GM21423 (cell line): Measurements from ENCODE around the gene SLC30A7.
"Not testable (repeated sequence)": the region's sequence is repeated elsewhere in the genome, so short reads cannot be mapped to it uniquely, and the experiment has no call there.

Experiments used
- ATAC-seq: cut with Tn5 transposase; IDR thresholded peaks from one replicate; pipeline ENCODE4 v1.9.1; 2021; ENCODE audit warnings: mild to moderate bottlenecking, moderate library complexity; ENCODE audit not compliant: unreplicated experiment

The SLC30A7 gene

GRCh38 chr1:100889869-100890482 is 5.9 kb upstream of the SLC30A7 start:
- ATAC-seq, result not testable (repeated sequence)

- no peak for ATAC-seq
Measured at GRCh38 chr1:100891380-100891779, 4.5 kb upstream of the SLC30A7 start.

GRCh38 chr1:100892554-100892953 is 3.3 kb upstream of the SLC30A7 start:
- ATAC-seq, result no peak

- ATAC-seq, result no peak
Measured at GRCh38 chr1:100893718-100894117, 2.2 kb upstream of the SLC30A7 start.

GRCh38 chr1:100894603-100895539 is 1.0 kb upstream of the SLC30A7 start, which contains the start of gene EXTL2:
EXTL2 (minus strand) TSS chr1:100894842; CDS start chr1:100888757, 6,085 bp downstream.
- peak; percentile 40 for ATAC-seq

- peak; percentile 41 for ATAC-seq
Measured at GRCh38 chr1:100896481-100896982, 642 bp downstream of the SLC30A7 start.

DNA sequence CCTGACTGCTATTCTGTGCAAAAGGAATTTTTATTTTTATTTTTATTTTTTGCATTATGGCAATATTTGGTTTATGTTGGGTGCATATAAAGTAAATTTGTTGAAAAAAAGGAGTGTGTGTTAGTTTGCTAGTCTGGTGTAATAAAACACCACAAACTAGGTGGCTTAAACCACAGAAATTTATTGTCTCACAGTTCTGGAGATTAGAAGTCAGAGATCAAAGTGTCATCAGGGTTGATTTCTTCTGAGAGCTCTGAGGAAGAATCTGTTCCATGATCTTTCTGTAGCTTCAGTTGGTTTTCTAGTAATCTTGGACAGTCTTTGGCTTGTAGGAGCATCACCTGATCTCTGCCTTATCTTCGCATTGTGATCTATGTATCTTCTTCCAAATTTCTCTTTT is 6.5 kb downstream of the SLC30A7 start:
- ATAC-seq, result no peak

DNA sequence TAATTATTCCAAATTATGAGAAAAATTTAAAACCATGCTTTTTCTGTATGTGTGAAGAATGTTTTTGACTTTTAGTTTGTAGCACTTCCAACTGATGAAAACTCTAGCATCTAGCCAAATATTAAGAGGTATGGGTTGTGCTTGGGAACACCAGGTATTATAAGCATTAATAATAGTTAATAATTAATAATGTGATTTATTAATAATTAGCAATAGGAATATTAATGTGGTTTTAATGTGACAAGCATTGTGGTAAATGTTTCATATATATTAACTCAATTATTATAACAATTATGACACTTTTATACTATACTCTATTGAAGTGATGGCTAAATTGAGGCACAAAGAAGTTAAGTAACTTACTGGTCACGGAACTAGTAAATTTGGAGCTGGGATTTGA is 7.9 kb downstream of the SLC30A7 start:
- ATAC-seq, result no peak

DNA sequence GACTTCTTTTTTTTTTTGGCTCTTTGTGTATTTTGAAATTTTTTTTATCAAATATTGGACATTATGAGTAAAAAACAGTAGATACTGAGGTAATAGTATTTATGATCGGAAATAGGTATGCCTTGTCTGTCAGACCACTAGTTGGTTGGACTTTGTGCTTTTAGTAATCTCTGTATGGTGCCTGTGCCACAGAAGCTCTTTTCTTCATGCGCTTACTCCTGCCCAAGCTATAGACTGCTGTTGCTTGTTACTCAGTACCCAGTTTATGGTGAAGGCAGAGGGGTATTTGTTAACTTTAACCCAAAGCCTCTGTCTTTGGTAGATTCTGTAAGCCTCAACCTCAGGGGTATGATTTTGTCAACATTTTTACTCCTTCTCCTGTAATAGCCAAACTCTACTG is 8.6 kb downstream of the SLC30A7 start:
- ATAC-seq, result no peak

- ATAC-seq, result no peak
Measured at GRCh38 chr1:100905181-100905580, 9.3 kb downstream of the SLC30A7 start.

GRCh38 chr1:100907887-100908286 is 12.0 kb downstream of the SLC30A7 start:
- no peak for ATAC-seq

GRCh38 chr1:100909018-100909417 is 13.1 kb downstream of the SLC30A7 start:
- ATAC-seq, result no peak

GRCh38 chr1:100912019-100912418 is 16.1 kb downstream of the SLC30A7 start:
- no peak for ATAC-seq

- no peak for ATAC-seq
Measured at GRCh38 chr1:100921110-100921706, 25.3 kb downstream of the SLC30A7 start.

DNA sequence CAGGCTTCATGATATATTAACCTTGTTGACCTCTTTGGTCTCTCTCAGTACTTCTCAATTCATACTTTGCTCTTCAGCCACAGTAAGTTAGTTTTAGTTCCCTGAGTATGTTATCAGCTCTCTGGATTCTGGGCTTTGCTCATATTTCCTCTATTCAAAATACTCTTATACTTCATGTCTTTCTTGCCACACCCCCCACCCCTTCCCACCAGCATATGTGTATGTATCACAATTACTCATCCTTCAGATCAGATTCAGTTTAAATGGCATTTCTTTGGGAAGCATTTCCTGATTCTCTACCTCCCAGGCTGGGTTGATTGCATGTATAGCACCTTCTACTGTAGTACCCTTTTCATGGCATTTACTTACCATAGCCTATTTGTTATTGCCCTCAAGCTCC is 28.3 kb downstream of the SLC30A7 start:
- no peak for ATAC-seq

DNA sequence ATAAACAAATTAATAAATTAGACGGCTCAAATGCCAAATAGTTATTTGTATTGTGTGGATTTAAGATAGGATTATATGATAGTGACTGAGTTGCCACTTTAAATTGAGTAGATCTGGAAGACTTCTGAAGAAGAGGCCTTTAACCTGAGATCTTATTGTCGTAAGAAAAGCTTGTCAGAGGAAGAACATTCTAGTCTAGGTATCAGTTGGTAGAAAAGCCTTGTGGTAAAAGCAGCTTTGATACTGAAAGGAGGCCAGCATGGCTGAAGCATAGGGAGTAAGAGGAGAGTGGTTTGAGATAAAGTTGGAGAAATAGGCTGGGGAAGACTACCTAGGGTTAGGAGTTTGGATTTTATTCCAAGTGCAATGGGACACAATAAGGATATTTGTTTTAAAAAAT is 29.1 kb downstream of the SLC30A7 start:
- no peak for ATAC-seq

DNA sequence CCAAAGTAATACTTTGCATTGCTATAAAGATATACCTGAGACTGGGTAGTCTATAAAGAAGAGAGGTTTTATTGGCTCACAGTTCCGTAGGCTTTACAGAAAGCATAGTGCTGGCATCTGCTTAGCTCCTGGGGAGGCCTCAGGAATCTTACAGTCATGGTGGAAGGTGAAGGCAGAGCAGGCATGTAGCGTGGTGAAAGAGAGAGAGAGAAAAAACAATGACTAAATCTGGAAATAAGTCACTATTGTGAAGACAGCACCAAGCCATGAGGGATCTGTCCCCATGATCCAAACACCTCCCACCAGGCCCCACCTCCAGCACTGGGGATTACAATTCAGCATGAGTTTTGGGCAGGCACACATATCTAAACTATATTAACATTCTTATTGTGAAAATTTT is 30.4 kb downstream of the SLC30A7 start:
- no peak for ATAC-seq

DNA sequence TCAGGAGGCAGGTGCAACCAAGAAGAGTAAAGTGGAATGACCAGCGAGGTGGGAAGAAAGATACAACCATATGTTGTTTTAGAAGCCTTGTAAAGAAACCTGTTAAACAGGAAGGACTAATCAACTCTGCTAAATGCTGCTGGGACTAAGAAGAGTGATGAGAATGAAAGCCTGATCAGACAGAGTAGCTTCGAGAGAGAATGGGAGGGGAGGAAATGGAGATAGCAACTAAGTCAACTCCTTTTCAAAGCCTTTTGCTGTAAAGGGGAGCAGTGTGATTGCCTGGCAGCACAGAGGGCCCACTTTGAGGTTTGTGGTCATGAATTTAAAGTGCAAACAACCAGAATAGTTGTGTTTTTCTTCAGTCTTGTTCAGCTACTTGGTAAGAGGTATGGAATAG is 31.4 kb downstream of the SLC30A7 start:
- peak; percentile 52 for ATAC-seq

GRCh38 chr1:100928128-100928527 is 32.2 kb downstream of the SLC30A7 start:
- ATAC-seq, result no peak

- no peak for ATAC-seq
Measured at GRCh38 chr1:100930494-100930893, 34.6 kb downstream of the SLC30A7 start.

DNA sequence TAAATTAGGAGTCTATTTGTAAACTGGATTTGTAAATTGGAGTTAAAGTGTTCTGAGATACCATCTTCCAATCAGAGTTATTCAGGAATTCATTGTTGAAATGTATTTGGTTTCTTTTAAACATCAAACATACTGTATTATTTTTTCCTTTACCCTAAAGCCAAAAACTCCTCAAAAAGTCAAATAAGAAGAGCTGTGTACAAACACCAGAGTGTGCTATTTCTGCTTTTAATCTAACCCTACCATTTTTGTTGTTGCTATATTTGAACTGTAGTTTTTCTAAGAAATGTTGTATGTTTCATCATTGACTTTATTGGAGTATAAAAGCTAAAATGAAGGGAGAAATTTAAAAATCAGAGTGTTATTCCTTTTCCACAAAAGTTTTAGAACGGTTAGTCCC is 35.8 kb downstream of the SLC30A7 start:
- ATAC-seq, result no peak

DNA sequence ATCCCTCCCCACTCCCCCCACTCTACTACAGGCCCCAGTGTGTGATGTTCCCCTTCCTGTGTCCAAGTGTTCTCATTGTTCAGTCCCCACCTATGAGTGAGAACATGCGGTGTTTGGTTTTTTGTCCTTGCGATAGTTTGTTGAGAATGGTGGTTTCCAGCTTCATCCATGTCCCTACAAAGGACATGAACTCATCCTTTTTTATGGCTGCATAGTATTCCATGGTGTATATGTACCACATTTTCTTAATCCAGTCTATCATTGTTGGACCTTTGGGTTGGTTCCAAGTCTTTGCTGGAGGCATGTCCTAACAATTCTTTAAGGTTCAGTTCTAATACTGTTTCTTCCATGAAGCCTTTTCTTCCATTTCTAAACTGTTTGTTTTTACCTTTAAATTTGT is 37.7 kb downstream of the SLC30A7 start:
- not testable (repeated sequence) for ATAC-seq
